HL-60/S4 treated with phorbol 12-myristate 13-acetate at 8.2 ng/mL for 4 days and 3 days (cell line): Measurements from ENCODE around the gene PRMT7.

Source experiments
- in situ Hi-C: fragments of 300-500 bp; cut with MboI; formaldehyde crosslinking; loops from 2 replicates; pipeline ENCODE4 v1.15.0; 2022; ENCODE audit warnings: low sequenced_read_pairs

The PRMT7 gene

GRCh38 chr16:68345958-68346635 is 35.3 kb downstream of the PRMT7 start:
- in situ Hi-C loops, result no loop called here

- in situ Hi-C loops, result no loop called here
Observed at GRCh38 chr16:68346892-68347480, 36.2 kb downstream of the PRMT7 start.

- in situ Hi-C loops, result no loop called here
Observed at GRCh38 chr16:68347605-68348004, 36.8 kb downstream of the PRMT7 start.

GRCh38 chr16:68348639-68349445 is 38.0 kb downstream of the PRMT7 start:
- in situ Hi-C loops, result no loop called here

- in situ Hi-C loops, result no loop called here
Observed at GRCh38 chr16:68349838-68350410, 39.1 kb downstream of the PRMT7 start.

GRCh38 chr16:68350813-68351350 is 40.1 kb downstream of the PRMT7 start:
- in situ Hi-C loops, result no loop called here

- in situ Hi-C loops, result no loop called here
Observed at GRCh38 chr16:68351463-68351862, 40.6 kb downstream of the PRMT7 start.

- in situ Hi-C loops, result no loop called here
Observed at GRCh38 chr16:68351991-68352431, 41.2 kb downstream of the PRMT7 start.

GRCh38 chr16:68353366-68353765 is 42.5 kb downstream of the PRMT7 start:
- in situ Hi-C loops, result no loop called here

- in situ Hi-C loops, result no loop called here
Observed at GRCh38 chr16:68354816-68355215, 44.0 kb downstream of the PRMT7 start.

- in situ Hi-C loops, result no loop called here
Observed at GRCh38 chr16:68355447-68356248, 44.8 kb downstream of the PRMT7 start.

- in situ Hi-C loops, result no loop called here
Observed at GRCh38 chr16:68356249-68356918, 45.6 kb downstream of the PRMT7 start.

GRCh38 chr16:68356919-68357286 is 46.1 kb downstream of the PRMT7 start:
- in situ Hi-C loops, result no loop called here

GRCh38 chr16:68357521-68357922 is 46.7 kb downstream of the PRMT7 start:
- in situ Hi-C loops, result no loop called here

- in situ Hi-C loops, result no loop called here
Observed at GRCh38 chr16:68357923-68358322, 47.1 kb downstream of the PRMT7 start.

- in situ Hi-C loops, result no loop called here
Observed at GRCh38 chr16:68358951-68359350, 48.1 kb downstream of the PRMT7 start.

- in situ Hi-C loops, result no loop called here
Observed at GRCh38 chr16:68359398-68360191, 48.8 kb downstream of the PRMT7 start.

- in situ Hi-C loops, result no loop called here
Observed at GRCh38 chr16:68360547-68360946, 49.7 kb downstream of the PRMT7 start.

GRCh38 chr16:68360956-68361355 is 50.1 kb downstream of the PRMT7 start:
- in situ Hi-C loops, result no loop called here
